Myocyte (in vitro differentiated cells): ENCODE measurements around the gene SH3PXD2A. TPM values are rescaled to one million over a fixed set of nuclear protein-coding genes. Genes with fewer than 3 reads are reported as not detected.

Source experiments
- DNase-seq: peaks from one replicate; pipeline ENCODE4 v3.0.0-alpha.2; 2012; ENCODE audit warnings: low read depth
- total RNA-seq: library from RNA; depleted of rRNA; stranded (reverse); fragments of >200 nt; gene quantifications from 2 replicates; pipeline ENCODE4 v1.2.3, GENCODE V29; 2014

SH3PXD2A gene
- total RNA-seq, 1 donor from 2014 or later, result 38.8 TPM

- no peak for DNase-seq
Observed at GRCh38 chr10:103550229-103550628, 305.1 kb downstream of the SH3PXD2A start.

- DNase-seq, result no peak
Observed at GRCh38 chr10:103549349-103549685, 306.1 kb downstream of the SH3PXD2A start.

GRCh38 chr10:103548581-103549348, 306.6 kb downstream of the SH3PXD2A start:
- peak; percentile 72 for DNase-seq

- no peak for DNase-seq
Observed at GRCh38 chr10:103548006-103548405, 307.4 kb downstream of the SH3PXD2A start.

GRCh38 chr10:103547391-103547946, 307.9 kb downstream of the SH3PXD2A start:
- DNase-seq, result no peak

- no peak for DNase-seq
Observed at GRCh38 chr10:103546401-103546800, 309.0 kb downstream of the SH3PXD2A start.

GRCh38 chr10:103545771-103546281, 309.6 kb downstream of the SH3PXD2A start:
- DNase-seq, result peak; percentile 39

- DNase-seq, result no peak
Observed at GRCh38 chr10:103545366-103545765, 310.0 kb downstream of the SH3PXD2A start.

GRCh38 chr10:103544657-103545310, 310.6 kb downstream of the SH3PXD2A start:
- DNase-seq, result no peak

Other genes starting within 250 kb of the SH3PXD2A start
- gene STN1, start 62.6 kb upstream of the SH3PXD2A start, total RNA-seq, result 51.2 and 77.2 TPM in 2 replicates
- gene SLK, start 111.6 kb upstream of the SH3PXD2A start, total RNA-seq, result 54.4 and 57.7 TPM in 2 replicates
- 0.03 and 0.16 TPM in 2 replicates for gene COL17A1, start 230.3 kb upstream of the SH3PXD2A start, total RNA-seq